Middle frontal gyrus (tissue), 1 donor: Measurements from ENCODE around the gene WNT10A.

Source experiments
- DNase-seq: peaks from one replicate; pipeline ENCODE4 v3.0.0-alpha.2; 2015; ENCODE audit warnings: low spot score; ENCODE audit errors: extremely low spot score

Gene WNT10A

GRCh38 chr2:218857371-218858137 lies 23.1 kb upstream of the WNT10A start:
- no peak for DNase-seq

- no peak for DNase-seq
Observed at GRCh38 chr2:218858138-218858445, 22.6 kb upstream of the WNT10A start.

- no peak for DNase-seq
Observed at GRCh38 chr2:218858671-218859555, 21.7 kb upstream of the WNT10A start.

- no peak for DNase-seq
Observed at GRCh38 chr2:218859556-218859987, 21.1 kb upstream of the WNT10A start, which contains the start of gene WNT6. WNT6 (plus strand) TSS chr2:218859805; CDS start chr2:218860038, 233 bp downstream.

GRCh38 chr2:218859988-218860831 lies 20.4 kb upstream of the WNT10A start:
- DNase-seq, result no peak

GRCh38 chr2:218860950-218861381 lies 19.7 kb upstream of the WNT10A start:
- no peak for DNase-seq

- no peak for DNase-seq
Observed at GRCh38 chr2:218861645-218862318, 18.9 kb upstream of the WNT10A start.

- DNase-seq, result no peak
Observed at GRCh38 chr2:218863021-218863520, 17.6 kb upstream of the WNT10A start.

GRCh38 chr2:218865396-218865795 lies 15.3 kb upstream of the WNT10A start:
- DNase-seq, result no peak

GRCh38 chr2:218865999-218866398 lies 14.7 kb upstream of the WNT10A start:
- no peak for DNase-seq

GRCh38 chr2:218867900-218868299 lies 12.8 kb upstream of the WNT10A start:
- no peak for DNase-seq

GRCh38 chr2:218869064-218869463 lies 11.6 kb upstream of the WNT10A start:
- DNase-seq, result no peak

GRCh38 chr2:218870984-218871344 lies 9.7 kb upstream of the WNT10A start:
- DNase-seq, result no peak

- DNase-seq, result no peak
Observed at GRCh38 chr2:218871345-218872302, 9.0 kb upstream of the WNT10A start.

GRCh38 chr2:218872645-218873358 lies 7.8 kb upstream of the WNT10A start:
- DNase-seq, result no peak

GRCh38 chr2:218873359-218874194 lies 7.1 kb upstream of the WNT10A start:
- DNase-seq, result no peak

GRCh38 chr2:218875692-218876246 lies 4.9 kb upstream of the WNT10A start:
- DNase-seq, result no peak
